CD4-positive, alpha-beta T cell (primary cell): ENCODE results near the gene IRF5. TPM values are rescaled to one million over a fixed set of nuclear protein-coding genes. Genes with fewer than 3 reads are reported as not detected.
"Not testable (repeated sequence)": the region's sequence is repeated elsewhere in the genome, so short reads cannot be mapped to it uniquely, and the experiment has no call there.

Experiments
- ATAC-seq: fragments of 200-7000 bp; cut with Tn5 transposase; one replicate; pipeline ENCODE4 v1.10.0; 2022; ENCODE audit warnings: mild to moderate bottlenecking; ENCODE audit not compliant: poor library complexity
- CTCF ChIA-PET: fragments of 350-600 bp; sonication (Branson Sonifier 250); formaldehyde crosslinking; loops from one replicate; lab custom pipeline; 2021; ENCODE audit warnings: antibody characterized with exemption, inconsistent platforms; lab: Charles Lee
- POLR2A ChIA-PET: fragments of 350-600 bp; sonication (Branson Sonifier 250); formaldehyde crosslinking; loops from one replicate; lab custom pipeline; 2021; ENCODE audit warnings: antibody characterized with exemption, inconsistent platforms; lab: Charles Lee
- DNase-seq, 14 experiments: peaks; one replicate each; pipeline ENCODE4 v3.0.0-alpha.2; 2013 to 2020; ENCODE audit warnings: mixed read lengths in 2 of 14
- H3K27ac ChIP-seq, 2 donors: one replicate each; pipeline versions ENCODE4 v1.5.1 to v1.7.0; 2013; ENCODE audit warnings: low read length in 2 of 2, low read depth in 1 of 2, mild to moderate bottlenecking in 1 of 2
- H3K27me3 ChIP-seq, 2 experiments: 1 replicate in 1 of 2; 2 replicates in 1 of 2; pipeline versions ENCODE4 v1.6.1 to v1.7.0; 2013; ENCODE audit warnings: low read length in 2 of 2, control low read depth in 1 of 2, mild to moderate bottlenecking in 1 of 2, moderate library complexity in 1 of 2; ENCODE audit not compliant: insufficient read depth in 2 of 2, control insufficient read depth in 1 of 2
- H3K36me3 ChIP-seq: one replicate; pipeline ENCODE4 v1.6.1; 2013; ENCODE audit warnings: low read length, control low read depth; ENCODE audit not compliant: insufficient read depth
- H3K4me1 ChIP-seq: one replicate; pipeline ENCODE4 v1.6.1; 2013; ENCODE audit warnings: low read length, control low read depth; ENCODE audit not compliant: insufficient read depth
- H3K4me3 ChIP-seq: one replicate; pipeline ENCODE4 v1.5.1; 2013; ENCODE audit warnings: mild to moderate bottlenecking, low read length, moderate library complexity
- H3K9me3 ChIP-seq, 2 experiments: 1 replicate in 1 of 2; 2 replicates in 1 of 2; pipeline versions ENCODE4 v1.6.1 to v1.7.0; 2013; ENCODE audit warnings: low read length in 2 of 2, mild to moderate bottlenecking in 2 of 2, control low read depth in 1 of 2, moderate library complexity in 1 of 2; ENCODE audit not compliant: control insufficient read depth in 1 of 2, insufficient read depth in 1 of 2
- H3K27ac Mint-ChIP-seq: one replicate; pipeline ENCODE4 v1.8.0; 2020; ENCODE audit warnings: mixed read lengths
- H3K27me3 Mint-ChIP-seq: one replicate; pipeline ENCODE4 v1.8.0; 2021; ENCODE audit warnings: mixed read lengths
- H3K36me3 Mint-ChIP-seq: one replicate; pipeline ENCODE4 v1.8.0; 2021; ENCODE audit warnings: low read depth, mixed read lengths
- H3K4me1 Mint-ChIP-seq: one replicate; pipeline ENCODE4 v1.8.0; 2021; ENCODE audit warnings: low read depth, mixed read lengths
- H3K4me3 Mint-ChIP-seq: one replicate; pipeline ENCODE4 v1.8.0; 2020; ENCODE audit warnings: mild to moderate bottlenecking, mixed read lengths
- H3K9me3 Mint-ChIP-seq: one replicate; pipeline ENCODE4 v1.8.0; 2020; ENCODE audit warnings: mixed read lengths
- intact Hi-C, 2 experiments: fragments of 100-400 bp; cut with DNase I in 1 of 2; cut with micrococcal nuclease in 1 of 2; formaldehyde crosslinking; loops; one replicate each; pipeline versions ENCODE4 v1.15.1 to v1.9.0; 2023 to 2025; cut with DNase I, micrococcal nuclease
- total RNA-seq, 174 experiments: library from RNA in 2 of 174; stranded (reverse) in 2 of 174; gene quantifications; one replicate each; pipeline ENCODE4 v1.2.3 and lab custom pipeline; 2021 to 2026
- TF ChIP-seq, protein P1 (sequence below): fragments of 200-600 bp; IDR thresholded peaks from one replicate; pipeline ENCODE4 v1.8.0; 2022; ENCODE audit warnings: antibody characterized with exemption, mild to moderate bottlenecking

Gene IRF5
- total RNA-seq, 2 experiments from 2014 or later: 1.7 to 1.8 TPM

GRCh38 chr7:128911423-128912031, 26.2 kb upstream of the IRF5 start:
- ATAC-seq: no peak
- H3K4me3 Mint-ChIP-seq: no peak overlapping the region
- POLR2A ChIA-PET: no interaction called here
- Histone ChIP-seq H3K4me3 (no peak overlapping the region), H3K27me3 (peaks cover 37 to 41% of the 10 kb centered on the region in 2 experiments), H3K4me1 (peaks cover 13% of the 10 kb centered on the region), H3K27ac (no peak overlapping the region), H3K9me3 (peaks cover 0 to 8% of the 10 kb centered on the region in 2 experiments), H3K36me3 (no peaks in the 10 kb centered on the region)
- no peak for DNase-seq
- TF ChIP-seq, protein P1, sequence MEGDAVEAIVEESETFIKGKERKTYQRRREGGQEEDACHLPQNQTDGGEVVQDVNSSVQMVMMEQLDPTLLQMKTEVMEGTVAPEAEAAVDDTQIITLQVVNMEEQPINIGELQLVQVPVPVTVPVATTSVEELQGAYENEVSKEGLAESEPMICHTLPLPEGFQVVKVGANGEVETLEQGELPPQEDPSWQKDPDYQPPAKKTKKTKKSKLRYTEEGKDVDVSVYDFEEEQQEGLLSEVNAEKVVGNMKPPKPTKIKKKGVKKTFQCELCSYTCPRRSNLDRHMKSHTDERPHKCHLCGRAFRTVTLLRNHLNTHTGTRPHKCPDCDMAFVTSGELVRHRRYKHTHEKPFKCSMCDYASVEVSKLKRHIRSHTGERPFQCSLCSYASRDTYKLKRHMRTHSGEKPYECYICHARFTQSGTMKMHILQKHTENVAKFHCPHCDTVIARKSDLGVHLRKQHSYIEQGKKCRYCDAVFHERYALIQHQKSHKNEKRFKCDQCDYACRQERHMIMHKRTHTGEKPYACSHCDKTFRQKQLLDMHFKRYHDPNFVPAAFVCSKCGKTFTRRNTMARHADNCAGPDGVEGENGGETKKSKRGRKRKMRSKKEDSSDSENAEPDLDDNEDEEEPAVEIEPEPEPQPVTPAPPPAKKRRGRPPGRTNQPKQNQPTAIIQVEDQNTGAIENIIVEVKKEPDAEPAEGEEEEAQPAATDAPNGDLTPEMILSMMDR: no peak
- H3K27me3 Mint-ChIP-seq: peaks cover 69% of the 10 kb centered on the region
- H3K9me3 Mint-ChIP-seq: no peaks in the 10 kb centered on the region
- CTCF ChIA-PET: no interaction called here
- intact Hi-C loops: no loop called here
- H3K27ac Mint-ChIP-seq: no peak overlapping the region
- no peaks in the 10 kb centered on the region for H3K36me3 Mint-ChIP-seq
- H3K4me1 Mint-ChIP-seq: peaks cover 6% of the 10 kb centered on the region

DNA sequence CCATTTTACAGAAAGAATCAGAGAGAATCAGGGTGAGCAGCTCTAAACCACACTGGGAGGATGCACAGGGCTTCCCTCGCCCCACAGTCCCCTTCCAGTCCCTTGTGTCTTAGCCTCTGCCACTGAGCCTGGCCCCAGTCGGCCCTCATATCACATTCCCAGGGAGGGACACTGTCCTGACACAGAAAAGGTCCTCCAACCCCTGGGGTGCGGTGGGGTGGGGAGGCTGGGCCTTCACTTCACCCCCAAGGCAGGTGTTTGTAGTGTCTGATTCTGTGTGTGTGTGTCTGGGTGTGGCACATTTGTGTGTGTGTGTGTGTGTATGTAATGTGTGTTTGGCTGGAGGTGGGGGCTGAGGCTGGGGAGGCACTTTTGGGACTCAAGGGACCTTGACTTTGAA, 25.4 kb upstream of the IRF5 start:
- intact Hi-C loops: no loop called here
- Histone ChIP-seq H3K4me3 (no peak overlapping the region), H3K9me3 (peaks cover 0 to 12% of the 10 kb centered on the region in 2 experiments), H3K4me1 (peaks cover 13% of the 10 kb centered on the region), H3K27me3 (peaks cover 34 to 48% of the 10 kb centered on the region in 2 experiments), H3K36me3 (no peaks in the 10 kb centered on the region), H3K27ac (no peak overlapping the region)
- DNase-seq (no peak), ATAC-seq (no peak)
- Mint-ChIP-seq H3K27ac (no peak overlapping the region), H3K9me3 (no peaks in the 10 kb centered on the region), H3K27me3 (peaks cover 72% of the 10 kb centered on the region), H3K4me1 (peaks cover 6% of the 10 kb centered on the region), H3K4me3 (no peak overlapping the region), H3K36me3 (no peaks in the 10 kb centered on the region)
- TF ChIP-seq, protein P1: no peak
- ChIA-PET CTCF (no interaction called here), POLR2A (no interaction called here)

DNA sequence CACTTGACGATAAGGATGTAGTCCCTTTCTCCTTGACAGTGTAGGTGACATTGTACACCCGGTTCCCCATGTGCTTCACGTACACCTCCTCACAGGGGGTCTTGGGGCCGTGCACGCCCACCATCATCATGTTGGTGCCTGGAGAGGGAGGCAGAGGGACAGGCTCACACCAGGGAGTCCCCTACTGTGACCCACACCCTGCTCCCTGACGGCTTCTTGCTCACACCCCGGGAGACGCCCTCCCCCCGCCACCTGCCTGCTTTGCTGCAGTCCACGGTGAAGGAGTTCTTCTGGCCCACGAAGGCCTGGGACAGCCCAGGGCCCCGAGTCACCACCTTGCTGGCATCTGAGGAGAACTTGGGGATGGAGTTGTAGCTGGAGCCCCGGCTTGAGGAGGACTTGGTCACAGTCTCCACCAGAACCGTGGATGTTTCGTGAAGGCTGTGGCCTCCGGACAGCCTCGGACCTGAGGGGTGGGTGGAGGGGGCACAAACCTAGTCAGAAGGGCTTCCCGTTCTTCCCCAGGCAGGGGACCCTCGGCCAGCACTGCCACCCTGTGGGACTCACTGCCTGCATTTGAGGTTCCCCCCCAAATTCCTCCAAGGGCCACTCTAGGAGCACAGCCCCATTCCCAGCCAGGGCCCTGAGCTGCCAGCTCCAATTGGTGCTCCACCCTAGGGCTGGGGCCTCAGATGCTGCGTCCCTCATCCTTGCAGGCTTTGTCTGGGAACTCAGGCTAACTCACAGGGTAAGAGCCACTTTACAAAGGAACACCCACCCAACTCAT, 24.8 kb upstream of the IRF5 start:
- intact Hi-C loops, H3K36me3 Mint-ChIP-seq, DNase-seq, H3K4me3 ChIP-seq, ATAC-seq, H3K27ac Mint-ChIP-seq, H3K27ac ChIP-seq, H3K4me3 Mint-ChIP-seq, H3K4me1 Mint-ChIP-seq, CTCF ChIA-PET, H3K9me3 Mint-ChIP-seq, POLR2A ChIA-PET, H3K36me3 ChIP-seq: not testable (repeated sequence)
- peaks cover 34 to 48% of the 10 kb centered on the region in 2 experiments for H3K27me3 ChIP-seq
- H3K9me3 ChIP-seq: peaks cover 0 to 12% of the 10 kb centered on the region in 2 experiments
- peaks cover 71% of the 10 kb centered on the region for H3K27me3 Mint-ChIP-seq
- H3K4me1 ChIP-seq: peaks cover 13% of the 10 kb centered on the region
